KMS-11 (cell line): ENCODE results near the gene PTH2.

Source experiments
- H2AFZ ChIP-seq: fragments of 200-600 bp; sonication (generic); 2 replicates; pipeline ENCODE4 v1.6.1; 2016; ENCODE audit warnings: antibody characterized with exemption, mixed run types, low read depth
- H3K27ac ChIP-seq: fragments of 200-600 bp; sonication (generic); 2 replicates; pipeline ENCODE4 v1.6.1; 2016; ENCODE audit warnings: mild to moderate bottlenecking, mixed run types
- H3K27me3 ChIP-seq: fragments of 200-600 bp; sonication (generic); 2 replicates; pipeline ENCODE4 v1.6.1; 2017; ENCODE audit warnings: mild to moderate bottlenecking, low read depth, mixed run types, moderate library complexity; ENCODE audit not compliant: insufficient read depth
- H3K36me3 ChIP-seq: fragments of 200-600 bp; sonication (generic); 2 replicates; pipeline ENCODE4 v1.6.1; 2017; ENCODE audit warnings: mild to moderate bottlenecking, mixed run types; ENCODE audit not compliant: insufficient read depth
- H3K4me1 ChIP-seq: fragments of 200-600 bp; sonication (generic); 2 replicates; pipeline ENCODE4 v1.6.1; 2016; ENCODE audit warnings: mild to moderate bottlenecking, low read depth, mixed run types; ENCODE audit not compliant: poor library complexity, severe bottlenecking
- H3K4me2 ChIP-seq: fragments of 200-600 bp; sonication (generic); 2 replicates; pipeline ENCODE4 v1.7.0; 2016; ENCODE audit warnings: mild to moderate bottlenecking, mixed run types
- H3K4me3 ChIP-seq: fragments of 200-600 bp; sonication (generic); IDR thresholded peaks from 2 replicates; pipeline ENCODE4 v1.6.1; 2017; ENCODE audit warnings: low read depth, low read length, mixed read lengths; ENCODE audit not compliant: insufficient read depth
- H3K79me2 ChIP-seq: fragments of 200-600 bp; sonication (generic); 2 replicates; pipeline ENCODE4 v1.6.1; 2016; ENCODE audit warnings: low read depth, mixed run types; ENCODE audit not compliant: insufficient read depth
- H3K9ac ChIP-seq: fragments of 200-600 bp; sonication (generic); 2 replicates; pipeline ENCODE4 v1.6.1; 2016; ENCODE audit warnings: mild to moderate bottlenecking, mixed run types
- H4K20me1 ChIP-seq: fragments of 200-600 bp; sonication (generic); 2 replicates; pipeline ENCODE4 v1.6.1; 2016; ENCODE audit warnings: mild to moderate bottlenecking, mixed run types; ENCODE audit not compliant: insufficient read depth
- TF ChIP-seq, protein P1 (sequence below): fragments of 200-600 bp; sonication (generic); conservative IDR thresholded peaks from 2 replicates; pipeline ENCODE4 v1.6.1; 2017; ENCODE audit warnings: low read depth, mild to moderate bottlenecking, antibody characterized with exemption, low read length, moderate library complexity, mixed read lengths

Gene PTH2

DNA sequence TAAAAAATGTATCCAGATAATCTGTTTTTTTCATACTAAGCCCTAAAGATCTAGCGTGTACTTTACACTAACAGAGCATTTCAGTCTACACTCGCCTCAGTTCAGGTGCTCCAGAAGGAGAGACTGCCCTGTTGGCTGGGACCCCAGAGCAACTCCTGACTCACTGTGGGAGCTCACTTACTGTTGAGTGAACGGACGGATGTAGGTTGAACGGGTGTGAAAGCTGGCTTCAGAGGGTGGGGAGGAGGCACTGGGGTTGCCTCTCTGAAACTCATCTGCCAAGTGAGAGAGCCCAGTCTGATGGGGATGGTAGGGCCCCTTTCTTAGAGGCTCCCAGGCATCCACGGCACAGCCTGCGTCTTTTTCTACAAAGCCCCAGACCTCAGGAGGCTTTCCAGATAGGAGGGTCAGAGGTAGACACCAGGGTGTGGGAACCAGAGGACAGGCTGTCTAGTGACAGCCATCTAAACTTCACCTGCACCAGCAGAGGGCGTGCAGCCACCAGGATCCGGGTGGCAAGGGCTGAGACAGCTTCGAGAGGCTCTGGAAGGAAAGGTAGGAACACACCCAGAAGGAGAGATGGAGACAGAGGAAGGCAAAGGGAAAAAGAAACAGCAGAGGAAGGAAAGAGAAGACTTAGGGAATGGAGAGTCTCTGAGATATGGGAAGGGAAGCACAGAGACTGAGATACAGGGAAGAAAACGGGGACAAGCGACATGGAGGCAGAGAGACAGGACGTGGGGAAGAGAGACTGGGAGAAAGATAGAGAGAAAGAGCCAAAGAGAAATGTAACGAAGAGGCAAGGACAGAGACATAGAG lies 31.5 kb downstream of the PTH2 start:
- Histone ChIP-seq H3K36me3 (no peaks in the 10 kb centered on the region), H3K27me3 (peaks cover 52% of the 10 kb centered on the region), H3K4me2 (no peak overlapping the region), H3K4me1 (peaks cover 7% of the 10 kb centered on the region), H3K4me3 (no peak overlapping the region), H2AFZ (peak overlapping the region; percentile 38; the same call in 1 of the 2 replicates), H3K79me2 (no peaks in the 10 kb centered on the region), H4K20me1 (no peaks in the 10 kb centered on the region), H3K9ac (no peak overlapping the region), H3K27ac (no peak overlapping the region)
- TF ChIP-seq, protein P1, sequence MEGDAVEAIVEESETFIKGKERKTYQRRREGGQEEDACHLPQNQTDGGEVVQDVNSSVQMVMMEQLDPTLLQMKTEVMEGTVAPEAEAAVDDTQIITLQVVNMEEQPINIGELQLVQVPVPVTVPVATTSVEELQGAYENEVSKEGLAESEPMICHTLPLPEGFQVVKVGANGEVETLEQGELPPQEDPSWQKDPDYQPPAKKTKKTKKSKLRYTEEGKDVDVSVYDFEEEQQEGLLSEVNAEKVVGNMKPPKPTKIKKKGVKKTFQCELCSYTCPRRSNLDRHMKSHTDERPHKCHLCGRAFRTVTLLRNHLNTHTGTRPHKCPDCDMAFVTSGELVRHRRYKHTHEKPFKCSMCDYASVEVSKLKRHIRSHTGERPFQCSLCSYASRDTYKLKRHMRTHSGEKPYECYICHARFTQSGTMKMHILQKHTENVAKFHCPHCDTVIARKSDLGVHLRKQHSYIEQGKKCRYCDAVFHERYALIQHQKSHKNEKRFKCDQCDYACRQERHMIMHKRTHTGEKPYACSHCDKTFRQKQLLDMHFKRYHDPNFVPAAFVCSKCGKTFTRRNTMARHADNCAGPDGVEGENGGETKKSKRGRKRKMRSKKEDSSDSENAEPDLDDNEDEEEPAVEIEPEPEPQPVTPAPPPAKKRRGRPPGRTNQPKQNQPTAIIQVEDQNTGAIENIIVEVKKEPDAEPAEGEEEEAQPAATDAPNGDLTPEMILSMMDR, result peak; percentile 93

DNA sequence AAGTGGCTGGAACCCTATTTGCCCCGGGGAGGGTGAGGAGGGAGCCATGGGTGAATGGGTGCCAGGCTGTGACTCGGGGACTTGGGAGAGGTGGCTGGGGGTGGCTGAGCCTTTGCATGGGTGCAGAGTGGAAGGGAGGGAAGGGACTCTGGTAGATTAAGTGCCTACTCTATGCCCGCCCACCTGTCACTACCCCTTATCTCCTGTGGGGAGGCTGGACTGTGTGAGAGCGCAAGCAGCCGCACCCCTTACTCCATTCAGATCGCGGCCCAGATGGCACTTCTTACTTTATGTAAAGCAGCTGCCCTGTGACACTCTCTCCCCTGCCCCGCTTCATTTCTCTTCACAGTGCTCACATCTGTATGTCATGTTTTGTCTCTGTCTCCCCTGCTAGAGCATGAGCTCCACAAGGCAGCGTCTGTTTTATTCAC lies 32.3 kb downstream of the PTH2 start:
- H3K9ac ChIP-seq, result no peak overlapping the region
- no peak overlapping the region for H3K4me2 ChIP-seq
- peaks cover 51% of the 10 kb centered on the region for H3K27me3 ChIP-seq
- TF ChIP-seq, protein P1, result no peak
- no peaks in the 10 kb centered on the region for H3K79me2 ChIP-seq
- no peak overlapping the region for H3K27ac ChIP-seq
- H2AFZ ChIP-seq, result no peak overlapping the region
- peaks cover 7% of the 10 kb centered on the region for H3K4me1 ChIP-seq
- H3K4me3 ChIP-seq, result no peak overlapping the region
- H4K20me1 ChIP-seq, result no peaks in the 10 kb centered on the region
- no peaks in the 10 kb centered on the region for H3K36me3 ChIP-seq

DNA sequence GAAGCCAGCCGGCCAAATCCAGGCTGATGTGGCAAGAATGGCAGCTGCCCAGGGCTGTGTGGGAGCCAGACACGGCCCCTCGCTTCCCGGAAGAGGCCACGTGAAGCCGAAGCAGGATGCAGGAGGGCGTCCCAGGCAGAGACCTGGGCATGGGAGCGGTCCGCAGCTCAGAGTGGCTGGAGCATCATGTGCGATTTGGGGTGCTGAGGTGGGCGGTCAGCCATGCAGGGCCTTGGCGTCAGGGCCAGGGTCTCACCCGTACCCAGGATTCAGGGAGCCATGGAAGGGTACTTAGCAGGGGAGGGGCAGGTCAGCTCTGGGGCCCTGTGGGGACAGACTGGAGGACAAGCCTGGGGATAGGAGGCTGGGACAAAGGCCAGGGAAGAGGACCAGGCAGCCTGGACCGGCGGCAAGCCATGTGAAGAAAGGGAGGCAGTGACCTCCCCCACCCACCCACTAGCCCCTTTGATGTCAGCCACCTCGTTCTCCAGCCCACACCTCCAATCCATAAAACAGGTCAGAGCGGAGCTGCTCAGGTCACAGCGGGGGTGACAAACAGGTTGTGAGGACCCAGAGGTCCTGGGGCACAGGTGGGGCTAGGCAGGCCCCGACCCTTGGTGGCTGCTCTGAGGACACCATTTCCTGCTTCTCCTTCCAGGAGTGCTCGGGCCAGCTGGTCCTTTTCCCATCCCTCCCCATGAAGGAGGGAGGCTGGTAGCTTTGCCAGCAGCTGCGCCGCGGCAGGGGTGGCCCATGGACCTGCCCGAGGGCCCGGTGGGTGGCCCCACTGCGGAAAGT lies 32.9 kb downstream of the PTH2 start:
- TF ChIP-seq, protein P1, result no peak
- no peaks in the 10 kb centered on the region for H3K79me2 ChIP-seq
- no peaks in the 10 kb centered on the region for H3K36me3 ChIP-seq
- H4K20me1 ChIP-seq, result no peaks in the 10 kb centered on the region
- H3K4me2 ChIP-seq, result no peak overlapping the region
- H3K27me3 ChIP-seq, result peaks cover 55% of the 10 kb centered on the region
- peaks cover 3% of the 10 kb centered on the region for H3K4me1 ChIP-seq
- H3K27ac ChIP-seq, result no peak overlapping the region
- H2AFZ ChIP-seq, result no peak overlapping the region
- no peak overlapping the region for H3K9ac ChIP-seq
- no peak overlapping the region for H3K4me3 ChIP-seq

DNA sequence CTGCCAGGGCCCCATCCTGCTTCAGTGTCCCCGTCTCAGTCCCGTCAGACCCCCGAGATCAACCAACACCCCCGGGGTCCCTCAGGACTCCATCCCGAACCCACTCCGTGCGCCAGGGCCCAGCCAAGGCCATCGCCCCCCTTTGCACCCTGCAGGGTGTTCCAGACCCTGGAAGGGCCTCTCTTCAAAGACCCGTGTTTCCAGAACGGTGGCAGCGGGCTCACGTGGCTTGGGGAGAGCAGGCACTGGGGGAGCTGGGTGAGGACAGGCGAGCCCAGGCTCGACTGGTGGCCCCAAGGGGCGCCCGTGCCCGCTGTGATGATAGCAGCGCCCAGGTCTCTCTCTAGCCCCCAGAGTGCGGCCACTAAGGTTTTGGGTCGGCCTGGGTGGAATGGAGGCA lies 33.8 kb downstream of the PTH2 start:
- Histone ChIP-seq H2AFZ (no peak overlapping the region), H4K20me1 (no peaks in the 10 kb centered on the region), H3K4me3 (no peak overlapping the region), H3K4me2 (no peak overlapping the region), H3K36me3 (no peaks in the 10 kb centered on the region), H3K27ac (no peak overlapping the region), H3K4me1 (peaks cover 3% of the 10 kb centered on the region), H3K79me2 (no peaks in the 10 kb centered on the region), H3K9ac (no peak overlapping the region), H3K27me3 (peaks cover 58% of the 10 kb centered on the region)
- TF ChIP-seq, protein P1, result no peak
